H1 (cell line): ENCODE results near the gene PXDC1. TPM values are rescaled to one million over a fixed set of nuclear protein-coding genes. Genes with fewer than 3 reads are reported as not detected.

ENCODE experiments used
- CTCF ChIA-PET: fragments of 300-600 bp; sonication (Branson Sonifier 250); formaldehyde crosslinking; loops from one replicate; lab custom pipeline; 2021; ENCODE audit not compliant: partially characterized antibody; lab: Charles Lee
- POLR2A ChIA-PET: fragments of 300-600 bp; sonication (Branson Sonifier 250); formaldehyde crosslinking; loops from one replicate; lab custom pipeline; 2021; ENCODE audit warnings: inconsistent platforms; ENCODE audit not compliant: partially characterized antibody; lab: Charles Lee
- DNase-seq, 2 experiments: peaks; one replicate each; pipeline versions ENCODE4 v3.0.0 to v3.0.0-alpha.2; 2010 to 2022; ENCODE audit warnings: low spot score in 2 of 2, low read depth in 1 of 2, mixed read lengths in 1 of 2
- FAIRE-seq: peaks from 2 replicates; lab custom pipeline; 2011; peaks lifted over from hg19 to GRCh38; lab: Jason Lieb, UNC
- H2AFZ ChIP-seq: 2 replicates; pipeline ENCODE4 v1.8.1; 2012; ENCODE audit warnings: low read length, inconsistent platforms
- H2AK5ac ChIP-seq: 2 replicates; pipeline ENCODE4 v1.6.1; 2013; ENCODE audit warnings: low read depth, low read length
- H2BK120ac ChIP-seq: replicated peaks from 2 replicates; pipeline ENCODE3; 2013; ENCODE audit warnings: low read depth, low read length, inconsistent platforms
- H2BK12ac ChIP-seq: 2 replicates; pipeline ENCODE4 v1.6.1; 2013; ENCODE audit warnings: low read depth, low read length
- H2BK15ac ChIP-seq: 2 replicates; pipeline ENCODE4 v1.6.1; 2013; ENCODE audit warnings: low read length
- H2BK20ac ChIP-seq: 2 replicates; pipeline ENCODE4 v1.6.1; 2013; ENCODE audit warnings: low read length
- H2BK5ac ChIP-seq: 2 replicates; pipeline ENCODE4 v1.6.1; 2013; ENCODE audit warnings: low read depth, low read length
- H3K14ac ChIP-seq: 2 replicates; pipeline ENCODE4 v1.6.1; 2013; ENCODE audit warnings: inconsistent platforms; ENCODE audit not compliant: insufficient read length
- H3K18ac ChIP-seq: 2 replicates; pipeline ENCODE4 v1.6.1; 2013; ENCODE audit warnings: low read length; ENCODE audit errors: extremely low read depth
- H3K23ac ChIP-seq: 2 replicates; pipeline ENCODE4 v1.6.1; 2013; ENCODE audit warnings: inconsistent platforms; ENCODE audit not compliant: insufficient read length
- H3K23me2 ChIP-seq: 2 replicates; pipeline ENCODE4 v1.6.1; 2013; ENCODE audit warnings: low read depth, low read length
- H3K27ac ChIP-seq: 2 replicates; pipeline ENCODE4 v1.6.1; 2011; ENCODE audit warnings: low read depth, low read length, inconsistent platforms
- H3K27me3 ChIP-seq, 4 experiments: replicated peaks in 1 of 4; 1 replicate in 1 of 4; 2 replicates in 3 of 4; pipeline versions ENCODE4 v1.6.1 to v1.8.1; 2011 to 2013; ENCODE audit warnings: low read length in 3 of 4, mild to moderate bottlenecking in 3 of 4, inconsistent platforms in 2 of 4, mixed read lengths in 2 of 4, moderate library complexity in 1 of 4; ENCODE audit not compliant: control insufficient read depth in 3 of 4, insufficient read depth in 3 of 4; ENCODE audit errors: extremely low read depth in 1 of 4
- H3K36me3 ChIP-seq, 4 experiments: 2 replicates each; pipeline versions ENCODE4 v1.6.1 to v1.8.1; 2011 to 2013; ENCODE audit warnings: mild to moderate bottlenecking in 4 of 4, low read length in 3 of 4, moderate library complexity in 2 of 4, control low read depth in 1 of 4, inconsistent platforms in 1 of 4; ENCODE audit not compliant: insufficient read depth in 4 of 4, control insufficient read depth in 2 of 4
- H3K4ac ChIP-seq: replicated peaks from 2 replicates; pipeline ENCODE3; 2013; ENCODE audit warnings: low read length, low read depth, mixed read lengths, inconsistent platforms; ENCODE audit not compliant: insufficient read length
- H3K4me1 ChIP-seq, 4 experiments: replicated peaks in 1 of 4; 1 replicate in 1 of 4; 2 replicates in 3 of 4; pipeline versions ENCODE4 v1.6.1 to v1.8.1; 2011 to 2013; ENCODE audit warnings: low read length in 3 of 4, inconsistent platforms in 2 of 4, mixed read lengths in 1 of 4; ENCODE audit not compliant: insufficient read depth in 4 of 4, control insufficient read depth in 3 of 4
- H3K4me2 ChIP-seq, 2 experiments: 2 replicates each; pipeline versions ENCODE4 v1.6.1 to v1.8.1; 2011 to 2013; ENCODE audit warnings: low read depth in 2 of 2, low read length in 2 of 2, control low read depth in 1 of 2, inconsistent platforms in 1 of 2, mild to moderate bottlenecking in 1 of 2; ENCODE audit not compliant: insufficient read depth in 1 of 2
- H3K4me3 ChIP-seq, 4 experiments: fragments of 200-600, 300-600 bp in 1 of 4; sonication (generic), shearing (Covaris generic), sonication (Bioruptor Twin) in 1 of 4; 2 replicates each; pipeline versions ENCODE4 v1.5.1 to v1.8.1; 2011 to 2016; ENCODE audit warnings: low read length in 4 of 4, low read depth in 3 of 4, control low read depth in 2 of 4, inconsistent platforms in 2 of 4, mild to moderate bottlenecking in 2 of 4, mixed read lengths in 1 of 4, moderate library complexity in 1 of 4; ENCODE audit not compliant: insufficient read depth in 2 of 4; ENCODE audit errors: extremely low read depth in 1 of 4
- H3K56ac ChIP-seq: replicated peaks from 2 replicates; pipeline ENCODE3; 2013; ENCODE audit warnings: low read depth, mild to moderate bottlenecking, mixed read lengths, low read length, inconsistent platforms; ENCODE audit not compliant: insufficient read length
- H3K79me1 ChIP-seq: 2 replicates; pipeline ENCODE4 v1.6.1; 2013; ENCODE audit warnings: low read depth, low read length, control low read depth
- H3K79me2 ChIP-seq, 2 experiments: 2 replicates each; pipeline versions ENCODE4 v1.6.1 to v1.8.1; 2012 to 2013; ENCODE audit warnings: low read length in 2 of 2, mild to moderate bottlenecking in 2 of 2, inconsistent platforms in 1 of 2; ENCODE audit not compliant: insufficient read depth in 2 of 2, control insufficient read depth in 1 of 2
- H3K9ac ChIP-seq, 4 experiments: replicated peaks in 1 of 4; 1 replicate in 1 of 4; 2 replicates in 3 of 4; pipeline versions ENCODE4 v1.6.1 to v1.8.1; 2011 to 2013; ENCODE audit warnings: low read depth in 3 of 4, low read length in 3 of 4, control low read depth in 2 of 4, mild to moderate bottlenecking in 2 of 4, moderate library complexity in 2 of 4, inconsistent platforms in 1 of 4; ENCODE audit errors: extremely low read depth in 1 of 4
- H3K9me3 ChIP-seq, 2 experiments: 2 replicates each; pipeline versions ENCODE4 v1.6.1 to v1.8.1; 2012 to 2013; ENCODE audit warnings: mild to moderate bottlenecking in 2 of 2, moderate library complexity in 2 of 2, control low read depth in 1 of 2, inconsistent platforms in 1 of 2, low read depth in 1 of 2, low read length in 1 of 2, mixed read lengths in 1 of 2; ENCODE audit not compliant: insufficient read depth in 2 of 2
- H4K20me1 ChIP-seq, 2 experiments: replicated peaks in 1 of 2; 2 replicates each; pipeline versions ENCODE3 to v1.8.1; 2011 to 2013; ENCODE audit warnings: inconsistent platforms in 2 of 2, low read length in 2 of 2, mild to moderate bottlenecking in 1 of 2; ENCODE audit not compliant: insufficient read depth in 2 of 2, control insufficient read depth in 1 of 2
- H4K5ac ChIP-seq: 2 replicates; pipeline ENCODE4 v1.6.1; 2013; ENCODE audit warnings: low read length, low read depth, mixed read lengths, inconsistent platforms; ENCODE audit not compliant: insufficient read length
- H4K8ac ChIP-seq: 2 replicates; pipeline ENCODE4 v1.8.0; 2013; ENCODE audit warnings: mild to moderate bottlenecking, moderate library complexity, low read length, inconsistent platforms; ENCODE audit not compliant: insufficient read depth; ENCODE audit errors: extremely low read depth
- H4K91ac ChIP-seq: replicated peaks from 2 replicates; pipeline ENCODE3; 2013; ENCODE audit warnings: low read length, mixed read lengths, inconsistent platforms; ENCODE audit not compliant: insufficient read length
- CEBPB ChIP-seq: IDR thresholded peaks from 2 replicates; pipeline ENCODE4 v1.6.1; 2012; ENCODE audit warnings: low read depth, low read length
- CTBP2 ChIP-seq: IDR thresholded peaks from 2 replicates; pipeline ENCODE4 v1.7.0; 2011; ENCODE audit warnings: borderline replicate concordance, mild to moderate bottlenecking, moderate library complexity, mixed read lengths, low read length; ENCODE audit not compliant: insufficient read depth, insufficient read length
- HDAC2 ChIP-seq, 2 experiments: fragments of 300-600 bp in 1 of 2; sonication (generic) in 1 of 2; IDR thresholded peaks; 2 replicates each; pipeline ENCODE4 v1.6.1; 2011 to 2012; ENCODE audit warnings: low read depth in 2 of 2, low read length in 2 of 2, mild to moderate bottlenecking in 2 of 2, moderate library complexity in 2 of 2, borderline replicate concordance in 1 of 2, inconsistent platforms in 1 of 2
- JUN ChIP-seq: IDR thresholded peaks from 2 replicates; pipeline ENCODE4 v1.6.1; 2011; ENCODE audit warnings: low read depth, mild to moderate bottlenecking, improper control_type of control experiment, low read length
- KDM1A ChIP-seq: fragments of 200-600, 300-600 bp; sonication (generic); IDR thresholded peaks from 2 replicates; pipeline ENCODE4 v1.7.1; 2016; ENCODE audit warnings: mild to moderate bottlenecking, low read length, borderline replicate concordance
- NRF1 ChIP-seq: IDR thresholded peaks from 2 replicates; pipeline ENCODE4 v1.6.1; 2011; ENCODE audit warnings: mild to moderate bottlenecking, low read depth, low read length, improper control_type of control experiment
- PHF8 ChIP-seq: fragments of 200-600 bp; sonication (generic); conservative IDR thresholded peaks from 2 replicates; pipeline ENCODE4 v1.7.1; 2012; ENCODE audit warnings: low read depth, mild to moderate bottlenecking, inconsistent platforms, low read length, moderate library complexity
- SIX5 ChIP-seq: IDR thresholded peaks from 2 replicates; pipeline ENCODE4 v1.6.1; 2011; ENCODE audit warnings: mild to moderate bottlenecking, low read depth, low read length
- SP2 ChIP-seq: IDR thresholded peaks from 2 replicates; pipeline ENCODE4 v1.6.1; 2012; ENCODE audit warnings: mild to moderate bottlenecking, low read length, inconsistent platforms
- SP4 ChIP-seq: IDR thresholded peaks from 2 replicates; pipeline ENCODE4 v1.6.1; 2012; ENCODE audit warnings: low read length, inconsistent platforms
- SRF ChIP-seq: IDR thresholded peaks from 2 replicates; pipeline ENCODE4 v1.6.1; 2011; ENCODE audit warnings: mild to moderate bottlenecking, low read depth, low read length, moderate library complexity
- SUZ12 ChIP-seq: fragments of 200-600 bp; sonication (generic); IDR thresholded peaks from 2 replicates; pipeline ENCODE4 v1.6.1; 2012; ENCODE audit warnings: mild to moderate bottlenecking, inconsistent platforms, low read length, moderate library complexity, mixed read lengths
- TAF1 ChIP-seq: IDR thresholded peaks from 2 replicates; pipeline ENCODE4 v1.6.1; 2011; ENCODE audit warnings: mild to moderate bottlenecking, low read depth, low read length
- TBP ChIP-seq: IDR thresholded peaks from 2 replicates; pipeline ENCODE4 v1.6.1; 2011; ENCODE audit warnings: low read depth, low read length, improper control_type of control experiment
- TCF12 ChIP-seq: IDR thresholded peaks from 2 replicates; pipeline ENCODE4 v1.6.1; 2011; ENCODE audit warnings: low read depth, mild to moderate bottlenecking, low read length
- WGBS, 2 experiments: shearing (Covaris generic) in 1 of 2; methylation state at CpG; one replicate each; pipeline versions ENCODE4 v1.1.6 to v1.1.7; 2013 to 2015; ENCODE audit warnings: low lambda C conversion rate in 2 of 2, mixed read lengths in 2 of 2, inconsistent platforms in 1 of 2, low coverage in 1 of 2, missing lambda C conversion rate in 1 of 2; ENCODE audit not compliant: insufficient replicate concordance in 2 of 2, insufficient coverage in 1 of 2, insufficient read length in 1 of 2; ENCODE audit errors: extremely low coverage in 1 of 2, missing lambda C conversion rate in 1 of 2; 5-methylcytosine and 5-hydroxymethylcytosine counted together
- polyA plus RNA-seq, 7 experiments: library from polyadenylated mRNA; depleted of rRNA in 3 of 7; stranded (reverse) in 5 of 7; unstranded in 2 of 7; fragments of >200 nt in 5 of 7; fragments of 200-250 nt in 2 of 7; gene quantifications; 1 replicate in 5 of 7; 2 replicates in 1 of 7; 4 replicates in 1 of 7; pipeline versions ENCODE4 v1.2.1 to v1.2.3, GENCODE V29; 2011 to 2013; ENCODE audit warnings: missing spikeins in 2 of 7, mixed read lengths in 2 of 7
- total RNA-seq: library from RNA; stranded (reverse); fragmentation: NEBNext Ultra II Directional; extraction: Animal tissue kit (Norgen Biotek cat#: 25700); gene quantifications from 2 replicates; pipeline ENCODE4 v1.2.1, GENCODE V29; 2021
- TF ChIP-seq, protein P1 (sequence below): IDR thresholded peaks from 2 replicates; pipeline ENCODE4 v1.6.1; 2012; ENCODE audit warnings: inconsistent platforms

Gene PXDC1
- total and polyA plus RNA-seq, 2 of the 8 experiments (the other 6 are each of a cell fraction or from before 2014, with no cell fraction given): 1.7 to 2.0 TPM

DNA sequence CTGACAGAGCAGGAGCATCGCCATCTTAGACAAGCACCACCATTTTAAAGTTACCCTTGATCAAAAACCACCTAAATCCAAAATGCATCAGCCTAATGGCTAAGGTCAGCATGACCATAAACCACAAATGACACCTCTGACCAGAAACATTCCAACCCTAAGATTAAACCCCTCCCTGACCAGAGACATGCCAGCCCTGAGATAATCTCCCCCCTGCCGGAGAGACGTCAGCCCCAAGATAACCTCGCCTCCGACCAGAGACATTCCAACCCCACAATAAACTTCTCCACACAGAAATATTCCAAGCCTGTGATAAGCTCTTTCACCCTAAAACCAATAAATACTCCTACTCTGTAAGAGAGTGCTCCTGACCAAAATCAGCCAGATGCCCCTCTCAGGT lies 53.5 kb downstream of the PXDC1 start:
- no peak overlapping the region for H3K23ac ChIP-seq
- H2AFZ ChIP-seq: no peak overlapping the region
- no peak overlapping the region for H3K56ac ChIP-seq
- no peak overlapping the region for H3K9ac ChIP-seq
- FAIRE-seq: no peak
- H3K27me3 ChIP-seq: no peaks in the 10 kb centered on the region
- H4K91ac ChIP-seq: no peak overlapping the region
- no peak overlapping the region for H2BK5ac ChIP-seq
- H3K4me2 ChIP-seq: no peak overlapping the region
- H3K79me2 ChIP-seq: no peaks in the 10 kb centered on the region
- H2BK120ac ChIP-seq: no peak overlapping the region
- no peak overlapping the region for H3K18ac ChIP-seq
- H3K9me3 ChIP-seq: peaks cover 10 to 14% of the 10 kb centered on the region in 2 experiments; a peak in 2 of 4 replicates
- no peaks in the 10 kb centered on the region for H3K36me3 ChIP-seq
- H3K4me3 ChIP-seq: no peak overlapping the region
- H2BK15ac ChIP-seq: no peak overlapping the region
- no peak overlapping the region for H4K8ac ChIP-seq
- H3K27ac ChIP-seq: no peak overlapping the region
- H2BK12ac ChIP-seq: no peak overlapping the region
- no peaks in the 10 kb centered on the region for H3K23me2 ChIP-seq
- ChIA-PET POLR2A (no interaction called here), CTCF (interaction anchor here (1.1 to 1.7 kb wide), 2 partner anchors 8 to 12 kb away, joined by 3 to 5 read pairs; no protein-coding TSS in a partner anchor)
- no peak overlapping the region for H2BK20ac ChIP-seq
- H4K20me1 ChIP-seq: no peaks in the 10 kb centered on the region
- no peak overlapping the region for H2AK5ac ChIP-seq
- no peaks in the 10 kb centered on the region for H3K4me1 ChIP-seq
- no peak overlapping the region for H3K4ac ChIP-seq
- no peak overlapping the region for H3K14ac ChIP-seq
- no peak for DNase-seq
- no peak overlapping the region for H4K5ac ChIP-seq
- no peaks in the 10 kb centered on the region for H3K79me1 ChIP-seq
- 99% methylated on average over 5 of the region's 5 CpGs; no CpG with 5 or more reads in 1 of the 2 experiments for WGBS, 2 experiments
- TF ChIP-seq TAF1: no peak
- TF ChIP-seq NRF1: no peak
- no peak for TF ChIP-seq CTBP2
- TF ChIP-seq SIX5: no peak
- no peak for TF ChIP-seq SUZ12
- TF ChIP-seq, protein P1, sequence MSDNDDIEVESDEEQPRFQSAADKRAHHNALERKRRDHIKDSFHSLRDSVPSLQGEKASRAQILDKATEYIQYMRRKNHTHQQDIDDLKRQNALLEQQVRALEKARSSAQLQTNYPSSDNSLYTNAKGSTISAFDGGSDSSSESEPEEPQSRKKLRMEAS: no peak
- no peak for TF ChIP-seq HDAC2 (IDR thresholded peaks at IDR 0.05; ENCODE audit: borderline replicate concordance in 1 of 2, low read depth in 2 of 2, low read length in 2 of 2)
- TF ChIP-seq SP2: no peak
- no peak for TF ChIP-seq JUN
- no peak for TF ChIP-seq PHF8
- TF ChIP-seq TCF12: no peak
- no peak for TF ChIP-seq TBP
- TF ChIP-seq SRF: no peak
- no peak for TF ChIP-seq SP4
- no peak for TF ChIP-seq KDM1A
- no peak for TF ChIP-seq CEBPB
